GM12878 (cell line): Measurements from ENCODE around the gene MBNL1. TPM values are rescaled to one million over a fixed set of nuclear protein-coding genes. Genes with fewer than 3 reads are reported as not detected.

Experiments
- ATAC-seq: fragments of 200-7000 bp; cut with Tn5 transposase; 3 replicates; pipeline ENCODE4 v1.9.1; 2020; ENCODE audit warnings: mild to moderate bottlenecking, moderate library complexity
- BruUV-seq: library from RNA; stranded (reverse); fragments of 400-500 nt; replicated peaks from 2 replicates; lab custom pipeline; 2021; lab: Mats Ljungman, UMichigan
- CTCF ChIA-PET: fragments of 300-600 bp; sonication (Branson Sonifier 250); formaldehyde crosslinking; extraction: SDS; loops from one replicate; lab custom pipeline; 2021; ENCODE audit warnings: inconsistent platforms; lab: Yijun Ruan, JAX
- POLR2A ChIA-PET: fragments of 350-600 bp; formaldehyde crosslinking; extraction: SDS; loops from one replicate; lab custom pipeline; 2021; ENCODE audit warnings: inconsistent platforms; lab: Charles Lee
- RAD21 ChIA-PET: fragments of 300-600 bp; sonication (Branson Sonifier 250); formaldehyde crosslinking; loops from one replicate; lab custom pipeline; 2023; ENCODE audit warnings: antibody characterized with exemption; ENCODE audit not compliant: unreplicated experiment; lab: Charles Lee
- SMC1A ChIA-PET: fragments of 300-600 bp; sonication (Branson Sonifier 250); formaldehyde crosslinking; loops from one replicate; lab custom pipeline; 2023; ENCODE audit not compliant: unreplicated experiment, uncharacterized antibody; lab: Charles Lee
- DNase-seq: peaks from one replicate; pipeline ENCODE4 v3.0.0-alpha.2; 2011; ENCODE audit warnings: low read depth, low spot score
- FAIRE-seq: peaks from 3 replicates; lab custom pipeline; 2011; peaks lifted over from hg19 to GRCh38; lab: Jason Lieb, UNC
- H2AFZ ChIP-seq: 2 replicates; pipeline ENCODE4 v1.6.0; 2011; ENCODE audit warnings: low read depth, low read length, control low read depth; ENCODE audit not compliant: control insufficient read depth
- H3K27ac ChIP-seq: 2 replicates; pipeline ENCODE4 v1.5.1; 2011; ENCODE audit warnings: control low read depth; ENCODE audit not compliant: control insufficient read depth, insufficient read depth
- H3K27me3 ChIP-seq, 2 experiments: replicated peaks in 1 of 2; 2 replicates each; pipeline versions ENCODE4 v1.6.0 to v1.6.1; 2011; ENCODE audit warnings: low read length in 1 of 2; ENCODE audit not compliant: control insufficient read depth in 2 of 2, insufficient read depth in 2 of 2
- H3K36me3 ChIP-seq, 2 experiments: 2 replicates each; pipeline ENCODE4 v1.5.1; 2011; ENCODE audit warnings: low read length in 1 of 2; ENCODE audit not compliant: control insufficient read depth in 2 of 2, insufficient read depth in 2 of 2
- H3K4me1 ChIP-seq: 2 replicates; pipeline ENCODE4 v1.6.1; 2011; ENCODE audit warnings: mild to moderate bottlenecking, low read length, moderate library complexity, mixed read lengths; ENCODE audit not compliant: control insufficient read depth, insufficient read depth
- H3K4me2 ChIP-seq: 2 replicates; pipeline ENCODE4 v1.6.0; 2011; ENCODE audit warnings: control low read depth; ENCODE audit not compliant: control insufficient read depth, insufficient read depth
- H3K4me3 ChIP-seq: fragments of 200-600 bp; sonication (generic); 2 replicates; pipeline ENCODE4 v1.5.1; 2016
- H3K79me2 ChIP-seq: 2 replicates; pipeline ENCODE4 v1.6.0; 2011; ENCODE audit warnings: low read length; ENCODE audit not compliant: control insufficient read depth, insufficient read depth
- H3K9ac ChIP-seq: 2 replicates; pipeline ENCODE4 v1.8.0; 2011; ENCODE audit warnings: low read length, control low read depth, mixed read lengths; ENCODE audit not compliant: control insufficient read depth, insufficient read depth
- H3K9me3 ChIP-seq: replicated peaks from 3 replicates; pipeline ENCODE4 v1.5.1; 2011; ENCODE audit warnings: mild to moderate bottlenecking, low read length; ENCODE audit not compliant: control insufficient read depth, insufficient read depth
- H4K20me1 ChIP-seq: 2 replicates; pipeline ENCODE4 v1.6.0; 2011; ENCODE audit not compliant: control insufficient read depth, insufficient read depth
- BACH1 ChIP-seq: fragments of 450-650 bp; IDR thresholded peaks from 2 replicates; pipeline ENCODE4 v1.6.1; 2017; ENCODE audit warnings: mild to moderate bottlenecking, borderline replicate concordance
- CBX5 ChIP-seq: sonication (generic); IDR thresholded peaks from 2 replicates; pipeline ENCODE4 v1.6.1; 2016; ENCODE audit warnings: low read depth, moderate library complexity, mild to moderate bottlenecking, inconsistent platforms
- FOXK2 ChIP-seq: fragments of 450-650 bp; IDR thresholded peaks from 2 replicates; pipeline ENCODE4 v1.6.1; 2017; ENCODE audit warnings: mild to moderate bottlenecking, moderate library complexity
- FOXM1 ChIP-seq: IDR thresholded peaks from 2 replicates; pipeline ENCODE4 v1.6.1; 2012; ENCODE audit warnings: low read depth, mild to moderate bottlenecking, inconsistent platforms, low read length, moderate library complexity
- PBX3 ChIP-seq: IDR thresholded peaks from 2 replicates; pipeline ENCODE4 v1.6.1; 2011; ENCODE audit warnings: mild to moderate bottlenecking, low read depth, low read length, moderate library complexity; ENCODE audit not compliant: insufficient replicate concordance
- ZBTB40 ChIP-seq: fragments of 450-650 bp; IDR thresholded peaks from 2 replicates; pipeline ENCODE4 v1.6.1; 2016; ENCODE audit warnings: mild to moderate bottlenecking, moderate library complexity, borderline replicate concordance
- ZNF592 ChIP-seq: fragments of 450-650 bp; IDR thresholded peaks from 2 replicates; pipeline ENCODE4 v1.6.1; 2017; ENCODE audit warnings: mild to moderate bottlenecking, moderate library complexity
- WGBS: methylation state at CpG from one replicate; pipeline ENCODE4 v1.1.6; 2016; ENCODE audit warnings: low lambda C conversion rate; ENCODE audit not compliant: insufficient replicate concordance, insufficient coverage; ENCODE audit errors: missing lambda C conversion rate; 5-methylcytosine and 5-hydroxymethylcytosine counted together
- in situ Hi-C: fragments of 300-500 bp; cut with MboI; formaldehyde crosslinking; loops from 9 replicates; pipeline ENCODE4 v1.14.3; 2018; ENCODE audit warnings: mixed read lengths
- intact Hi-C: fragments of 100-400 bp; cut with micrococcal nuclease; formaldehyde crosslinking; loops from one replicate; pipeline ENCODE4 v1.14.2; 2022; ENCODE audit not compliant: unreplicated experiment
- polyA plus RNA-seq, 11 experiments: library from polyadenylated mRNA; depleted of rRNA in 4 of 11; unstranded in 6 of 11; stranded (reverse) in 5 of 11; fragments of >200 nt; fragmentation: Nextera tagmentation in 4 of 11; fragmentation: Illumina TruSeq in 1 of 11; extraction: Ambion mirVana in 4 of 11; extraction: Trizol in 1 of 11; gene quantifications; 1 replicate in 1 of 11; 2 replicates in 10 of 11; pipeline versions ENCODE4 v1.2.1 to v1.2.3, GENCODE V29; 2011 to 2016; ENCODE audit warnings: inconsistent platforms in 2 of 11, missing spikeins in 2 of 11, low read depth in 1 of 11
- total RNA-seq, 4 experiments: library from RNA; depleted of rRNA in 3 of 4; stranded (reverse); fragments of >200 nt in 3 of 4; fragmentation: Illumina TruSeq in 1 of 4; extraction: Trizol in 1 of 4; gene quantifications; 2 replicates each; pipeline versions ENCODE4 v1.2.1 to v1.2.3, GENCODE V29; 2013 to 2021

MBNL1 gene
- total and polyA plus RNA-seq, 10 of the 15 experiments (the other 5 are each of a cell fraction or from before 2014, with no cell fraction given): 59.6 to 337 (median 143) TPM

GRCh38 chr3:152226176-152226575 lies 42.6 kb upstream of the MBNL1 start:
- ChIA-PET CTCF (no interaction called here), POLR2A (no interaction called here), SMC1A (no interaction called here), RAD21 (no interaction called here)
- H2AFZ ChIP-seq: no peak overlapping the region
- no peak for FAIRE-seq
- H3K27me3 ChIP-seq: no peaks in the 10 kb centered on the region
- BruUV-seq: no TSS peak
- H3K4me2 ChIP-seq: no peak overlapping the region
- 98% methylated on average over 2 of the region's 2 CpGs for WGBS
- intact Hi-C loops: no loop called here
- no peak for DNase-seq
- no peak overlapping the region for H3K9ac ChIP-seq
- TF ChIP-seq ZNF592: no peak
- no peak for TF ChIP-seq CBX5
- ATAC-seq: no peak
- H4K20me1 ChIP-seq: no peaks in the 10 kb centered on the region
- H3K9me3 ChIP-seq: no peaks in the 10 kb centered on the region
- H3K4me3 ChIP-seq: no peak overlapping the region
- H3K36me3 ChIP-seq: no peaks in the 10 kb centered on the region
- H3K4me1 ChIP-seq: no peaks in the 10 kb centered on the region
- no peak overlapping the region for H3K27ac ChIP-seq
- no peaks in the 10 kb centered on the region for H3K79me2 ChIP-seq
- in situ Hi-C loops: no loop called here

GRCh38 chr3:152227027-152227426 lies 41.7 kb upstream of the MBNL1 start:
- DNase-seq: no peak
- Histone ChIP-seq H3K9ac (no peak overlapping the region), H3K9me3 (no peaks in the 10 kb centered on the region), H2AFZ (no peak overlapping the region), H3K4me2 (no peak overlapping the region), H3K27me3 (no peaks in the 10 kb centered on the region), H3K4me3 (no peak overlapping the region), H3K27ac (no peak overlapping the region), H4K20me1 (no peaks in the 10 kb centered on the region), H3K79me2 (no peaks in the 10 kb centered on the region), H3K4me1 (no peaks in the 10 kb centered on the region), H3K36me3 (no peaks in the 10 kb centered on the region)
- ATAC-seq: no peak
- ChIA-PET RAD21 (no interaction called here), SMC1A (no interaction called here), POLR2A (no interaction called here), CTCF (no interaction called here)
- in situ Hi-C loops: no loop called here
- 92% methylated on average over 2 of the region's 2 CpGs for WGBS
- no TSS peak for BruUV-seq
- no peak for FAIRE-seq
- intact Hi-C loops: no loop called here
- no peak for TF ChIP-seq BACH1
- no peak for TF ChIP-seq ZBTB40
- TF ChIP-seq PBX3: no peak
- no peak for TF ChIP-seq FOXM1
- no peak for TF ChIP-seq FOXK2
